ENCODE data around the gene OSBPL1A. TPM values are rescaled to one million over a fixed set of nuclear protein-coding genes. Genes with fewer than 3 reads are reported as not detected.

OSBPL1A gene
- total RNA-seq, 4 donors from 2014 or later: 31.0 to 42.2 (median 32.4) TPM

DNA sequence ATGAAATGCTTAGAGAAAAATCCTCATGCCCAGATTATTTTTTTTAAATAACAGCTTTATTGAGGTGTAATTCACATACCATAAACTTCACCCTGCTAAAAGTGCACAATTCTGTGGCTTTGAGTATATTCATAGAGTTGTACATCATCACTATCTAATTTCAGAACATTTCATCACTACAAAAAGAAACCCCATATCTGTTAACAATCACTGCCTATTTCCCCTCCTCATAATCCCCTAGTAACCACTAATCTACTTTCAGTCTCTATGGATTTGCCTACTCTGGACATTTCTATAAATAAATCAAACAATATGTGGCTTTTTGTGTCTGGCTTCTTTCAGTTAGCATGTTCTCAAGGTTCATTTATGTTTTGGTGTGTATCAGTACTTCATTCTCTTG, 51.4 kb downstream of the OSBPL1A start:
- Histone ChIP-seq H3K9me3 (no peaks in the 10 kb centered on the region), H3K27me3 (no peaks in the 10 kb centered on the region), H3K4me3 (no peak overlapping the region), H3K27ac (no peak overlapping the region), H3K36me3 (no peaks in the 10 kb centered on the region), H3K4me1 (no peaks in the 10 kb centered on the region)
- DNase-seq (ENCODE audit: low spot score in 2 of 2): no peak
- TF ChIP-seq POLR2A (IDR thresholded peaks at IDR 0.05): no peak
- TF ChIP-seq, protein P1, sequence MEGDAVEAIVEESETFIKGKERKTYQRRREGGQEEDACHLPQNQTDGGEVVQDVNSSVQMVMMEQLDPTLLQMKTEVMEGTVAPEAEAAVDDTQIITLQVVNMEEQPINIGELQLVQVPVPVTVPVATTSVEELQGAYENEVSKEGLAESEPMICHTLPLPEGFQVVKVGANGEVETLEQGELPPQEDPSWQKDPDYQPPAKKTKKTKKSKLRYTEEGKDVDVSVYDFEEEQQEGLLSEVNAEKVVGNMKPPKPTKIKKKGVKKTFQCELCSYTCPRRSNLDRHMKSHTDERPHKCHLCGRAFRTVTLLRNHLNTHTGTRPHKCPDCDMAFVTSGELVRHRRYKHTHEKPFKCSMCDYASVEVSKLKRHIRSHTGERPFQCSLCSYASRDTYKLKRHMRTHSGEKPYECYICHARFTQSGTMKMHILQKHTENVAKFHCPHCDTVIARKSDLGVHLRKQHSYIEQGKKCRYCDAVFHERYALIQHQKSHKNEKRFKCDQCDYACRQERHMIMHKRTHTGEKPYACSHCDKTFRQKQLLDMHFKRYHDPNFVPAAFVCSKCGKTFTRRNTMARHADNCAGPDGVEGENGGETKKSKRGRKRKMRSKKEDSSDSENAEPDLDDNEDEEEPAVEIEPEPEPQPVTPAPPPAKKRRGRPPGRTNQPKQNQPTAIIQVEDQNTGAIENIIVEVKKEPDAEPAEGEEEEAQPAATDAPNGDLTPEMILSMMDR (IDR thresholded peaks at IDR 0.05): no peak
- TF ChIP-seq POLR2AphosphoS5 (IDR thresholded peaks at IDR 0.05): no peak
- no peak for TF ChIP-seq EP300 (IDR thresholded peaks at IDR 0.05)

DNA sequence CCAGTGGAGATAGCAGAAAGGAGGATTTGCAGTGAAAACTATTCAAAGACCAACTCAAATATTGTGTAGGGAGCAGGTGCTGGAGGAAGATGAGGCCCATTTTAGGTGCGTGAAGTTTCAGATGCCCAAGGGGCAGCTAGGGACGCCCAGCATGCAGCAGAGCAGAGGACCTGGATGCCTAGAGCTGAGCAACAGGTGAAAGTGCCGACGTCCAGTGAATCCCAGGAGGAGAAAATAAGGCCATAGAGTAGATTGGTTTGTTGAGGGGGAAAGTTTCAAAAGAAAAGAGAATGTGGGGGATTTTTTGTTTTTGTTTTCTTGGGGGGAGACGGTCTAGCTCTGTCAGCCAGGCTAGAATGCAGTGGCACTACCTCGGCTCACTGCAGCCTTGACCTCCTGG, 53.1 kb downstream of the OSBPL1A start:
- DNase-seq (ENCODE audit: low spot score in 2 of 2): no peak
- WGBS: 96% methylated on average over 6 of the region's 6 CpGs
- no peaks in the 10 kb centered on the region for H3K36me3 ChIP-seq
- TF ChIP-seq POLR2A (IDR thresholded peaks at IDR 0.05) (no peak), EP300 (IDR thresholded peaks at IDR 0.05) (no peak), POLR2AphosphoS5 (IDR thresholded peaks at IDR 0.05) (no peak)
- TF ChIP-seq, protein P1 (IDR thresholded peaks at IDR 0.05): no peak
- no peak overlapping the region for H3K27ac ChIP-seq
- H3K4me3 ChIP-seq: no peak overlapping the region
- H3K27me3 ChIP-seq: no peaks in the 10 kb centered on the region
- no peaks in the 10 kb centered on the region for H3K4me1 ChIP-seq
- H3K9me3 ChIP-seq: no peaks in the 10 kb centered on the region

DNA sequence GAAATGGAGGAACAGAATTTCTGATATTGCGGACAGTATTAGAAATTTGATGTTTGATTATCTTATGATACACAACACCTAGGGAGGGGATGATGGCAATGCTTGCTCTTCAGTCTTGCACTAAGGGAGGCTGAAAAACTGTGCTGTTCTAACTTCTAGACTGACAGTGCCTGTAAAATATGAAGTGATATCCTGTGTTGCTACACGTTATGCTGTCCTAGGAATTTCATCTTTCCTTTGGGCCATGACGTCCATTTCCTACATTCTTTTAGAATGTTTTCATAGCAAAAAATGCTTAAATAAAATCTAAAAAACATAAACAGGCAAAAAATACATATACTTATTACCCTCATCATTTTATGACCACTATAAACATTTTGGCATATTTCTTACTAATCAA, 55.3 kb downstream of the OSBPL1A start:
- no peaks in the 10 kb centered on the region for H3K27me3 ChIP-seq
- no peaks in the 10 kb centered on the region for H3K9me3 ChIP-seq
- no peak overlapping the region for H3K27ac ChIP-seq
- no peak for DNase-seq (ENCODE audit: low spot score in 2 of 2)
- TF ChIP-seq, protein P1 (IDR thresholded peaks at IDR 0.05): no peak
- TF ChIP-seq POLR2A (IDR thresholded peaks at IDR 0.05): no peak
- TF ChIP-seq EP300 (IDR thresholded peaks at IDR 0.05): no peak
- TF ChIP-seq POLR2AphosphoS5 (IDR thresholded peaks at IDR 0.05): no peak
- H3K4me1 ChIP-seq: no peaks in the 10 kb centered on the region
- no peak overlapping the region for H3K4me3 ChIP-seq
- no peaks in the 10 kb centered on the region for H3K36me3 ChIP-seq
- WGBS: 73% methylated on average over 3 of the region's 3 CpGs

DNA sequence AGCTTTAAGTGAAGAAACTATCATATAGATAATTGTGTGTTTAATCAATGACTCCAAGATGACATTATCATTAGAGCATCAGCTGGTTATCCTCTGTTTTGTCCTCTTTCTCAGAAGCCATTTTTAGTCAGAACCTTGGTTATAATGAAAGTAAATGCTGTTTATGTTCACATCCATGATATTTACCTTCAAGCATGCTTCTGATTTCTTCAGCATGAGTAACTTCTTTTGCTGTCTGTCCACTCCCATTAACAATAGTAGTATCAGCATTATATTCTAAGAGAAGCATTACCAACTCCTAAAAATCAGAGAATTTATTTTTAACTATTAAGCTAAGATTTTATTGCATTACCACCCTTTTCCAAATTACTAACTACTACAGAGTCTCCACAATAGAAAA, 56.3 kb downstream of the OSBPL1A start:
- TF ChIP-seq POLR2AphosphoS5 (IDR thresholded peaks at IDR 0.05) (no peak), POLR2A (IDR thresholded peaks at IDR 0.05) (no peak), EP300 (IDR thresholded peaks at IDR 0.05) (no peak)
- TF ChIP-seq, protein P1 (IDR thresholded peaks at IDR 0.05): no peak
- H3K4me1 ChIP-seq: no peaks in the 10 kb centered on the region
- H3K9me3 ChIP-seq: no peaks in the 10 kb centered on the region
- no peaks in the 10 kb centered on the region for H3K36me3 ChIP-seq
- H3K4me3 ChIP-seq: no peak overlapping the region
- no peak for DNase-seq (ENCODE audit: low spot score in 2 of 2)
- no peak overlapping the region for H3K27ac ChIP-seq
- no peaks in the 10 kb centered on the region for H3K27me3 ChIP-seq

DNA sequence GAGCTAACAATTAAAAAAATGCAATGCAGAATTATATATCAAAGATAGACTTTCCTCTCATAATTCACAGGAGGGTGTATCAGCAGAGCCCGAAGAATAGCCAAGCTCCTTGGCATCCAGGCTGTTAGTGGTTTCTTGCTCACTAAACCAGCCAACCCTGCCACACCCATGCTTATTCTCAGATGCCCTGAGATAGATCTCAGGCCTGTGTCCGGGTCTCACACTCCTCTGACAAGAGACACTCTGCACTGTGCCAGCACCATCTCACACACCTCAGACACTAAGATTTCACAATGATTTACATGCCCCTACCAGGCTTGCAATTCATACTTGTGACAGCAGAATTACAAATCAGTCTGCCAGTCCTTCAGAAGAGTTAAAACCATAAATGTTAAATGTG, 64.5 kb downstream of the OSBPL1A start:
- 45% methylated on average over 2 of the region's 2 CpGs for whole genome bisulfite sequencing
- Histone ChIP-seq H3K27ac (no peak overlapping the region), H3K9me3 (no peaks in the 10 kb centered on the region), H3K4me3 (no peak overlapping the region), H3K36me3 (peaks cover 14% of the 10 kb centered on the region), H3K27me3 (no peaks in the 10 kb centered on the region), H3K4me1 (no peaks in the 10 kb centered on the region)
- TF ChIP-seq POLR2A (IDR thresholded peaks at IDR 0.05) (no peak), POLR2AphosphoS5 (IDR thresholded peaks at IDR 0.05) (no peak), EP300 (IDR thresholded peaks at IDR 0.05) (no peak)
- TF ChIP-seq, protein P1 (IDR thresholded peaks at IDR 0.05): no peak
- DNase-seq (ENCODE audit: low spot score in 2 of 2): no peak

Measured in suprapubic skin (tissue), 4 donors.